Calu3 (cell line): ENCODE data around the gene MAZ. TPM values are rescaled to one million over a fixed set of nuclear protein-coding genes. Genes with fewer than 3 reads are reported as not detected.
"Not testable (repeated sequence)": the region's sequence is repeated elsewhere in the genome, so short reads cannot be mapped to it uniquely, and the experiment has no call there.

ENCODE experiments used
- BruUV-seq: library from RNA; stranded (reverse); fragments of 400-500 nt; replicated peaks from 2 replicates; lab custom pipeline; 2021; lab: Mats Ljungman, UMichigan
- CTCF ChIA-PET: fragments of 300-600 bp; sonication (Branson Sonifier 250); formaldehyde crosslinking; loops from one replicate; lab custom pipeline; 2022; ENCODE audit warnings: antibody characterized with exemption; lab: Charles Lee
- DNase-seq: peaks from one replicate; pipeline ENCODE4 v3.0.0; 2022
- H3K27ac Mint-ChIP-seq: one replicate; pipeline ENCODE4 v1.8.0; 2022; ENCODE audit warnings: mixed read lengths; ENCODE audit not compliant: unreplicated experiment
- H3K27me3 Mint-ChIP-seq: one replicate; pipeline ENCODE4 v1.8.0; 2022; ENCODE audit warnings: mixed read lengths; ENCODE audit not compliant: unreplicated experiment
- H3K36me3 Mint-ChIP-seq: one replicate; pipeline ENCODE4 v1.8.0; 2022; ENCODE audit warnings: mild to moderate bottlenecking, moderate library complexity, mixed read lengths; ENCODE audit not compliant: insufficient read depth, unreplicated experiment
- H3K4me1 Mint-ChIP-seq: one replicate; pipeline ENCODE4 v1.8.0; 2022; ENCODE audit warnings: mild to moderate bottlenecking, low read depth, mixed read lengths; ENCODE audit not compliant: unreplicated experiment
- H3K4me3 Mint-ChIP-seq: one replicate; pipeline ENCODE4 v1.8.0; 2022; ENCODE audit warnings: mild to moderate bottlenecking, low read depth, moderate library complexity, mixed read lengths; ENCODE audit not compliant: unreplicated experiment
- H3K9me3 Mint-ChIP-seq: one replicate; pipeline ENCODE4 v1.8.0; 2022; ENCODE audit warnings: low read depth, mixed read lengths; ENCODE audit not compliant: unreplicated experiment
- CTCF ChIP-seq: fragments of 200-600 bp; IDR thresholded peaks from one replicate; pipeline ENCODE4 v1.8.0; 2022; ENCODE audit warnings: antibody characterized with exemption; ENCODE audit not compliant: unreplicated experiment
- intact Hi-C: fragments of 100-400 bp; cut with micrococcal nuclease; formaldehyde crosslinking; loops from one replicate; pipeline ENCODE4 v1.10.0; 2022; ENCODE audit not compliant: unreplicated experiment
- total RNA-seq: library from RNA; stranded (reverse); gene quantifications from 2 replicates; pipeline ENCODE4 v1.2.3, GENCODE V29; 2022

MAZ gene
- total RNA-seq, 1 experiment from 2014 or later, result 257 TPM

GRCh38 chr16:29831490-29831889 lies 25.2 kb downstream of the MAZ start:
- H3K27me3 Mint-ChIP-seq, result no peaks in the 10 kb centered on the region
- no peak overlapping the region for H3K27ac Mint-ChIP-seq

GRCh38 chr16:29833219-29833618 lies 26.9 kb downstream of the MAZ start:
- H3K4me3 Mint-ChIP-seq, H3K9me3 Mint-ChIP-seq, H3K4me1 Mint-ChIP-seq, H3K27ac Mint-ChIP-seq, intact Hi-C loops, H3K27me3 Mint-ChIP-seq, DNase-seq, BruUV-seq, CTCF ChIA-PET: not testable (repeated sequence)
- H3K36me3 Mint-ChIP-seq, result peaks cover 60% of the 10 kb centered on the region

More at GRCh38 chr16:29831490-29831889, 25.2 kb downstream of the MAZ start:
- BruUV-seq, result no TSS peak
- Mint-ChIP-seq H3K4me1 (peaks cover 8% of the 10 kb centered on the region), H3K4me3 (no peak overlapping the region), H3K36me3 (peaks cover 55% of the 10 kb centered on the region), H3K9me3 (no peaks in the 10 kb centered on the region)
- no peak for DNase-seq
- no peak for TF ChIP-seq CTCF
- CTCF ChIA-PET, result no interaction called here
- intact Hi-C loops, result no loop called here

GRCh38 chr16:29834079-29834478 lies 27.8 kb downstream of the MAZ start:
- CTCF ChIA-PET, result interaction anchor here (0.6 to 1.2 kb wide), 2 partner anchors 14 to 214 kb away, joined by 3 to 4 read pairs; no protein-coding TSS in a partner anchor
- no peak for TF ChIP-seq CTCF
- no peak overlapping the region for H3K4me3 Mint-ChIP-seq
- no peak for DNase-seq
- H3K27ac Mint-ChIP-seq, result no peak overlapping the region
- intact Hi-C loops, result no loop called here
- H3K9me3 Mint-ChIP-seq, result no peaks in the 10 kb centered on the region
- no peaks in the 10 kb centered on the region for H3K4me1 Mint-ChIP-seq
- no TSS peak for BruUV-seq
- no peaks in the 10 kb centered on the region for H3K27me3 Mint-ChIP-seq
- H3K36me3 Mint-ChIP-seq, result peaks cover 67% of the 10 kb centered on the region

GRCh38 chr16:29835926-29836325 lies 29.6 kb downstream of the MAZ start:
- no peak overlapping the region for H3K4me3 Mint-ChIP-seq
- CTCF ChIA-PET, result interaction anchor here (0.7 to 1.1 kb wide), 3 partner anchors 9 to 109 kb away, joined by 3 to 4 read pairs (median 3); no protein-coding TSS in a partner anchor
- H3K4me1 Mint-ChIP-seq, result no peaks in the 10 kb centered on the region
- TF ChIP-seq CTCF, result no peak
- no peaks in the 10 kb centered on the region for H3K27me3 Mint-ChIP-seq
- BruUV-seq, result no TSS peak
- intact Hi-C loops, result no loop called here
- no peak for DNase-seq
- no peaks in the 10 kb centered on the region for H3K9me3 Mint-ChIP-seq
- peaks cover 80% of the 10 kb centered on the region for H3K36me3 Mint-ChIP-seq
- H3K27ac Mint-ChIP-seq, result no peak overlapping the region

GRCh38 chr16:29836623-29837022 lies 30.3 kb downstream of the MAZ start:
- no peak for DNase-seq
- no peak overlapping the region for H3K4me3 Mint-ChIP-seq
- CTCF ChIA-PET, result interaction anchor here (1.1 kb wide), 1 partner anchor 12 kb away, joined by 3 read pairs; no protein-coding TSS in a partner anchor
- no peak for TF ChIP-seq CTCF
- peaks cover 79% of the 10 kb centered on the region for H3K36me3 Mint-ChIP-seq
- intact Hi-C loops, result no loop called here
- H3K4me1 Mint-ChIP-seq, result no peaks in the 10 kb centered on the region
- H3K9me3 Mint-ChIP-seq, result no peaks in the 10 kb centered on the region
- no peak overlapping the region for H3K27ac Mint-ChIP-seq
- no peaks in the 10 kb centered on the region for H3K27me3 Mint-ChIP-seq
- BruUV-seq, result no TSS peak
